Glutamatergic neuron (in vitro differentiated cells): ENCODE results near the gene SPRR2A. TPM values are rescaled to one million over a fixed set of nuclear protein-coding genes. Genes with fewer than 3 reads are reported as not detected.

Source experiments
- DNase-seq: peaks from one replicate; pipeline ENCODE4 v3.0.0; 2022
- H3K27ac Mint-ChIP-seq: one replicate; pipeline ENCODE4 v1.8.0; 2020; ENCODE audit warnings: mild to moderate bottlenecking, mixed read lengths, inconsistent platforms; ENCODE audit not compliant: unreplicated experiment
- H3K27me3 Mint-ChIP-seq: one replicate; pipeline ENCODE4 v1.8.0; 2020; ENCODE audit warnings: mild to moderate bottlenecking, moderate library complexity, mixed read lengths, inconsistent platforms; ENCODE audit not compliant: unreplicated experiment
- H3K36me3 Mint-ChIP-seq: one replicate; pipeline ENCODE4 v1.8.0; 2020; ENCODE audit warnings: mild to moderate bottlenecking, mixed read lengths, inconsistent platforms; ENCODE audit not compliant: unreplicated experiment
- H3K4me1 Mint-ChIP-seq: one replicate; pipeline ENCODE4 v1.8.0; 2020; ENCODE audit warnings: mild to moderate bottlenecking, low read depth, mixed read lengths, inconsistent platforms; ENCODE audit not compliant: unreplicated experiment
- H3K4me3 Mint-ChIP-seq: one replicate; pipeline ENCODE4 v1.8.0; 2020; ENCODE audit warnings: mild to moderate bottlenecking, mixed read lengths, inconsistent platforms; ENCODE audit not compliant: unreplicated experiment
- H3K9me3 Mint-ChIP-seq: one replicate; pipeline ENCODE4 v1.8.0; 2020; ENCODE audit warnings: mild to moderate bottlenecking, moderate library complexity, mixed read lengths, inconsistent platforms; ENCODE audit not compliant: unreplicated experiment
- CTCF ChIP-seq: fragments of 200-600 bp; sonication (generic); IDR thresholded peaks from one replicate; pipeline ENCODE4 v1.5.0; 2021; ENCODE audit not compliant: partially characterized antibody, unreplicated experiment
- total RNA-seq: library from RNA; stranded (reverse); fragmentation: NEBNext Ultra II Directional; extraction: Animal tissue kit (Norgen Biotek cat#: 25700); gene quantifications from one replicate; pipeline ENCODE4 v1.2.1, GENCODE V29; 2021; ENCODE audit not compliant: unreplicated experiment

SPRR2A gene
- total RNA-seq, 1 donor from 2014 or later, result not detected

GRCh38 chr1:153035211-153035610, 22.1 kb downstream of the SPRR2A start:
- H3K9me3 Mint-ChIP-seq, result no peaks in the 10 kb centered on the region
- H3K27ac Mint-ChIP-seq, result no peak overlapping the region
- DNase-seq, result no peak
- H3K4me1 Mint-ChIP-seq, result no peaks in the 10 kb centered on the region
- H3K36me3 Mint-ChIP-seq, result no peaks in the 10 kb centered on the region
- no peak overlapping the region for H3K4me3 Mint-ChIP-seq
- TF ChIP-seq CTCF, result no peak
- H3K27me3 Mint-ChIP-seq, result peaks cover 4% of the 10 kb centered on the region

- TF ChIP-seq CTCF, result no peak
- no peak for DNase-seq
- H3K4me3 Mint-ChIP-seq, result no peak overlapping the region
- H3K9me3 Mint-ChIP-seq, result no peaks in the 10 kb centered on the region
- no peak overlapping the region for H3K27ac Mint-ChIP-seq
- H3K27me3 Mint-ChIP-seq, result peaks cover 4% of the 10 kb centered on the region
- H3K36me3 Mint-ChIP-seq, result no peaks in the 10 kb centered on the region
- H3K4me1 Mint-ChIP-seq, result no peaks in the 10 kb centered on the region
Observed at GRCh38 chr1:153032677-153033308, 24.5 kb downstream of the SPRR2A start.

GRCh38 chr1:153032073-153032472, 25.2 kb downstream of the SPRR2A start:
- Mint-ChIP-seq H3K27me3 (peaks cover 4% of the 10 kb centered on the region), H3K4me3 (no peak overlapping the region), H3K4me1 (no peaks in the 10 kb centered on the region), H3K27ac (no peak overlapping the region), H3K36me3 (no peaks in the 10 kb centered on the region), H3K9me3 (no peaks in the 10 kb centered on the region)
- no peak for DNase-seq
- TF ChIP-seq CTCF, result no peak

GRCh38 chr1:153030895-153031294, 26.4 kb downstream of the SPRR2A start, which contains the start of gene SPRR1B:
TSS of gene SPRR1B (plus strand) at chr1:153031203. CDS start at chr1:153032346, 1,143 bp downstream.
- Mint-ChIP-seq H3K36me3 (no peaks in the 10 kb centered on the region), H3K9me3 (no peaks in the 10 kb centered on the region), H3K27me3 (peaks cover 4% of the 10 kb centered on the region), H3K27ac (no peak within 1 kb of the TSS), H3K4me3 (no peak within 1 kb of the TSS), H3K4me1 (no peaks in the 10 kb centered on the region)
- DNase-seq, result no peak
- no peak for TF ChIP-seq CTCF

- no peak for DNase-seq
- Mint-ChIP-seq H3K4me1 (no peaks in the 10 kb centered on the region), H3K27ac (no peak overlapping the region), H3K9me3 (peaks cover 3% of the 10 kb centered on the region), H3K27me3 (peaks cover 3% of the 10 kb centered on the region), H3K4me3 (no peak overlapping the region), H3K36me3 (no peaks in the 10 kb centered on the region)
- no peak for TF ChIP-seq CTCF
Observed at GRCh38 chr1:153028766-153029165, 28.5 kb downstream of the SPRR2A start.
